Fibroblast of peridontal ligament (primary cell): ENCODE data around the gene SYT9.
A peak's percentile ranks its signal among the peaks of the same experiment; 100 is the strongest.
"Not testable (repeated sequence)": the region's sequence is repeated elsewhere in the genome, so short reads cannot be mapped to it uniquely, and the experiment has no call there.

Source experiments
- DNase-seq: peaks from one replicate; pipeline ENCODE4 v3.0.0-alpha.2; 2010; ENCODE audit errors: extremely low read depth

Gene SYT9

GRCh38 chr11:7275133-7275532 is 23.4 kb downstream of the SYT9 start:
- no peak for DNase-seq

GRCh38 chr11:7278314-7278917 is 26.7 kb downstream of the SYT9 start:
- DNase-seq = peak; percentile 45

- DNase-seq = no peak
Measured at GRCh38 chr11:7279676-7280075, 28.0 kb downstream of the SYT9 start.

- DNase-seq = no peak
Measured at GRCh38 chr11:7281079-7281478, 29.4 kb downstream of the SYT9 start.

GRCh38 chr11:7281809-7282208 is 30.1 kb downstream of the SYT9 start:
- DNase-seq = no peak

- no peak for DNase-seq
Measured at GRCh38 chr11:7286178-7286577, 34.5 kb downstream of the SYT9 start.

GRCh38 chr11:7291100-7291829 is 39.6 kb downstream of the SYT9 start:
- DNase-seq = no peak

GRCh38 chr11:7292922-7293321 is 41.2 kb downstream of the SYT9 start:
- no peak for DNase-seq

GRCh38 chr11:7299393-7299792 is 47.7 kb downstream of the SYT9 start:
- DNase-seq = no peak

- DNase-seq = no peak
Measured at GRCh38 chr11:7300281-7300680, 48.6 kb downstream of the SYT9 start.

GRCh38 chr11:7303146-7303545 is 51.4 kb downstream of the SYT9 start:
- no peak for DNase-seq

GRCh38 chr11:7306900-7307299 is 55.2 kb downstream of the SYT9 start:
- no peak for DNase-seq

- no peak for DNase-seq
Measured at GRCh38 chr11:7307836-7308235, 56.1 kb downstream of the SYT9 start.

GRCh38 chr11:7311903-7312302 is 60.2 kb downstream of the SYT9 start:
- no peak for DNase-seq

- no peak for DNase-seq
Measured at GRCh38 chr11:7314811-7315604, 63.3 kb downstream of the SYT9 start.

GRCh38 chr11:7319501-7319900 is 67.8 kb downstream of the SYT9 start:
- DNase-seq = no peak

- DNase-seq = no peak
Measured at GRCh38 chr11:7320306-7320705, 68.6 kb downstream of the SYT9 start.

GRCh38 chr11:7321473-7322450 is 70.1 kb downstream of the SYT9 start:
- no peak for DNase-seq

GRCh38 chr11:7332451-7332850 is 80.7 kb downstream of the SYT9 start:
- no peak for DNase-seq

- no peak for DNase-seq
Measured at GRCh38 chr11:7332962-7333361, 81.3 kb downstream of the SYT9 start.

- DNase-seq = not testable (repeated sequence)
Measured at GRCh38 chr11:7335442-7335841, 83.7 kb downstream of the SYT9 start.

- DNase-seq = no peak
Measured at GRCh38 chr11:7341551-7341950, 89.8 kb downstream of the SYT9 start.
